Ovary (tissue), 9 donors: ENCODE results near the gene PARD3. TPM values are rescaled to one million over a fixed set of nuclear protein-coding genes. Genes with fewer than 3 reads are reported as not detected.
A peak's percentile ranks its signal among the peaks of the same experiment; 100 is the strongest.
"Not testable (repeated sequence)": the region's sequence is repeated elsewhere in the genome, so short reads cannot be mapped to it uniquely, and the experiment has no call there.

Experiments
- DNase-seq, 5 donors: peaks; one replicate each; pipeline ENCODE4 v3.0.0-alpha.2; 2019 to 2020
- H3K27ac ChIP-seq, 2 donors: fragments of 200-600 bp; one replicate each; pipeline versions ENCODE4 v1.5.1 to v1.8.0; 2019 to 2022
- H3K27me3 ChIP-seq: fragments of 200-600 bp; one replicate; pipeline ENCODE4 v1.8.0; 2022
- H3K36me3 ChIP-seq: fragments of 200-600 bp; sonication (generic); one replicate; pipeline ENCODE4 v1.5.1; 2019
- H3K4me1 ChIP-seq: one replicate; pipeline ENCODE4 v1.8.1; 2013; ENCODE audit warnings: mild to moderate bottlenecking, moderate library complexity; ENCODE audit not compliant: insufficient read depth
- H3K4me3 ChIP-seq: fragments of 200-600 bp; sonication (generic); one replicate; pipeline ENCODE4 v1.5.1; 2017
- H3K9me3 ChIP-seq, 2 donors: fragments of 200-600 bp in 1 of 2; sonication (generic) in 1 of 2; one replicate each; pipeline versions ENCODE4 v1.5.1 to v1.8.1; 2013 to 2019; ENCODE audit warnings: mild to moderate bottlenecking in 1 of 2, moderate library complexity in 1 of 2
- EP300 ChIP-seq: sonication (generic); formaldehyde crosslinking; IDR thresholded peaks from one replicate; pipeline ENCODE4 v1.6.1; 2017; ENCODE audit warnings: antibody characterized with exemption
- POLR2A ChIP-seq: fragments of 450-650 bp; IDR thresholded peaks from one replicate; pipeline ENCODE4 v1.6.1; 2017; ENCODE audit warnings: antibody characterized with exemption, mild to moderate bottlenecking, moderate library complexity
- WGBS, 3 donors: extraction: QIAGEN DNeasy Blood & Tissue Kit in 1 of 3; methylation state at CpG; one replicate each; pipeline versions ENCODE4 v1.1.5 to v1.1.7; 2013 to 2017; 5-methylcytosine and 5-hydroxymethylcytosine counted together
- intact Hi-C, 4 donors: fragments of 100-400 bp; cut with DNase I; formaldehyde crosslinking; loops; one replicate each; pipeline versions ENCODE4 v1.11.0 to v1.15.1; 2022 to 2023
- polyA plus RNA-seq, 2 donors: library from polyadenylated mRNA; stranded (reverse); fragments of 200-250 nt in 1 of 2; fragments of 350-450 nt in 1 of 2; fragmentation: Illumina TruSeq in 1 of 2; extraction: RNeasy Lipid Tissue Mini Kit (QIAGEN cat#74804) in 1 of 2; gene quantifications; one replicate each; pipeline ENCODE4 v1.2.3, GENCODE V29; 2013 to 2014
- total RNA-seq, 7 donors: library from RNA; depleted of rRNA in 2 of 7; stranded (reverse); fragments of >200 nt in 2 of 7; fragmentation: NEBNext Ultra II Directional in 3 of 7; extraction: Animal tissue kit (Norgen Biotek cat#: 25700) in 3 of 7; gene quantifications; one replicate each; pipeline versions ENCODE4 v1.1.0 to v1.2.4, GENCODE V29; 2016 to 2023
- TF ChIP-seq, protein P1 (sequence below), 3 donors: fragments of 450-650 bp in 2 of 3; fragments of 200-600 bp in 1 of 3; IDR thresholded peaks; one replicate each; pipeline versions ENCODE4 v1.5.1 to v1.8.0; 2016 to 2022; ENCODE audit warnings: antibody characterized with exemption in 3 of 3, mild to moderate bottlenecking in 1 of 3
- donor health status: DM: no; HTN: no; CAD: no; lungs with moderate emphysema.
- donor health status: DM: no; HTN: no; CAD: no.
- donor health status: Bipolar disorder and iron deficiency.
- donor health status: DM: yes; HTN: yes; CAD: no.
- donor health status: DM: no; HTN: no; CAD: no.
- donor health status: DM: yes; HTN: yes; CAD: no.

PARD3 gene
- total and polyA plus RNA-seq, 9 donors = 31.8 to 92.3 (median 67.1) TPM

DNA sequence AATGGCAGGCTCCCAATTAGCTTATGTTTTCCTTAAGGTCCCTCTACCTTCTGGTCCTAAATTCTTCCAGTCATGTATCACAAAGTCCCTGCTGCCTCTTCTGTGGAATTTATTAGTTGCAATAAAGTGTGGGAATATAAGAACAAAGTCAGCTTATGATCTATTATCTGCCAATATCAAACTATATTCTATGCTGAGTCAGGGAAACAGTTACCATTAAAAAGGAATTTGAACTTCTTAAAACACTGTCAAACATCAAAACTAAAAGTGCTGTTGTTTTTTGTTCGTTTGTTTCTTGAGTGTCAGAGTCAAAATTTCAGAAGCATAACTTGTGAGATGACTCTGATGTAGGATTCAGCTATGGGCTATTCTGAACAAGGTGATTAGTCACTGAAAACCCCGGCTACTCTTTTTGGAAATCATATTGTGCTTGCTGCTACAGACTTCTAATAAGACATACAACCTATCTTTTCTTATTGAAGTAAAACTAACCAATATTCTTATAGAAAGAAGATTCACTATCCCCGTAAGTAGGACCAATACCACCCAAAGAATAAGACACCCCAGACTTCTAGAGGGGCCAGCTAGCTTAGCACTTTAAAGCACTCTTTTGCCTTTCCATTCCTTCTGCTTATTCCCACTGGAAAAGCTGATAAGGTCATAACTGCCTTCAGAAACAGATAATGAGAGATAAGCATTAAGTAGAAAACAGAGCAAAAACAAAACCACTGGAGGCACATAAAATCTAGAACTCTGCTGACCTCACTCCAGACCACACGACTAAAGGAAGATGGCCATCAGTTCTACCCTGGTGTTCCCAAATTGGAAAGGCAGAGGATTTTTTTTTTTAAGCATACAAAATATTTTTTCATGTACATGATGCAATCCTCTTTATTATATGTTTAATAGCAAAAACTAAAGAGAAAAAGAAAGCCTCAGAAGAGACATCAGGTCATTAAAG lies 370.6 kb downstream of the PARD3 start:
- no peaks in the 10 kb centered on the region for H3K36me3 ChIP-seq
- no peak overlapping the region for H3K4me3 ChIP-seq
- WGBS, 3 donors = 53 to 67% (median 56%) methylated on average over 4 of the region's 4 CpGs
- intact Hi-C loops = no loop called here
- peaks cover 6% of the 10 kb centered on the region for H3K4me1 ChIP-seq
- no peak overlapping the region for H3K27ac ChIP-seq
- DNase-seq = no peak
- H3K27me3 ChIP-seq = no peaks in the 10 kb centered on the region
- TF ChIP-seq, protein P1, sequence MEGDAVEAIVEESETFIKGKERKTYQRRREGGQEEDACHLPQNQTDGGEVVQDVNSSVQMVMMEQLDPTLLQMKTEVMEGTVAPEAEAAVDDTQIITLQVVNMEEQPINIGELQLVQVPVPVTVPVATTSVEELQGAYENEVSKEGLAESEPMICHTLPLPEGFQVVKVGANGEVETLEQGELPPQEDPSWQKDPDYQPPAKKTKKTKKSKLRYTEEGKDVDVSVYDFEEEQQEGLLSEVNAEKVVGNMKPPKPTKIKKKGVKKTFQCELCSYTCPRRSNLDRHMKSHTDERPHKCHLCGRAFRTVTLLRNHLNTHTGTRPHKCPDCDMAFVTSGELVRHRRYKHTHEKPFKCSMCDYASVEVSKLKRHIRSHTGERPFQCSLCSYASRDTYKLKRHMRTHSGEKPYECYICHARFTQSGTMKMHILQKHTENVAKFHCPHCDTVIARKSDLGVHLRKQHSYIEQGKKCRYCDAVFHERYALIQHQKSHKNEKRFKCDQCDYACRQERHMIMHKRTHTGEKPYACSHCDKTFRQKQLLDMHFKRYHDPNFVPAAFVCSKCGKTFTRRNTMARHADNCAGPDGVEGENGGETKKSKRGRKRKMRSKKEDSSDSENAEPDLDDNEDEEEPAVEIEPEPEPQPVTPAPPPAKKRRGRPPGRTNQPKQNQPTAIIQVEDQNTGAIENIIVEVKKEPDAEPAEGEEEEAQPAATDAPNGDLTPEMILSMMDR (IDR thresholded peaks at IDR 0.05) = no peak
- no peak for TF ChIP-seq POLR2A
- TF ChIP-seq EP300 = no peak
- H3K9me3 ChIP-seq = no peaks in the 10 kb centered on the region

DNA sequence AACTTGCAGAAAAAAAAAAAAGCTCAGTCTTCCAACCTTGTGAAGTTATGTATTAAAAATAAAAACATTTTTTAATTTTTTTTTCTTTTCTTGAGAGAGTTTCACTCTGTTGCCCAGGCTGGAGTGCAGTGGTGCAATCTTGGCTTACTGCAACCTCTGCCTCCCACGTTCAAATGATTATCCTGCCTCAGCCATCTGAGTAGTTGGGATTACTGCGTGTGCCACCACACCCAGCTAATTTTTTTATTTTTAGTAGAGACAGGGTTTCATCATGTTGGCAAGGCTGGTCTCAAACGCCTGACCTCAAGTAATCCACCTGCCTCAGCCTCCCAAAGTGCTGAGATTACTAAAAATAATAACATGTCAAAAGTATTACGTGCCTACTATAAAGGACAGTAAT lies 375.7 kb downstream of the PARD3 start:
- DNase-seq = peak in 1 of 5 donors; percentile 41
- intact Hi-C loops, H3K9me3 ChIP-seq: not testable (repeated sequence)

DNA sequence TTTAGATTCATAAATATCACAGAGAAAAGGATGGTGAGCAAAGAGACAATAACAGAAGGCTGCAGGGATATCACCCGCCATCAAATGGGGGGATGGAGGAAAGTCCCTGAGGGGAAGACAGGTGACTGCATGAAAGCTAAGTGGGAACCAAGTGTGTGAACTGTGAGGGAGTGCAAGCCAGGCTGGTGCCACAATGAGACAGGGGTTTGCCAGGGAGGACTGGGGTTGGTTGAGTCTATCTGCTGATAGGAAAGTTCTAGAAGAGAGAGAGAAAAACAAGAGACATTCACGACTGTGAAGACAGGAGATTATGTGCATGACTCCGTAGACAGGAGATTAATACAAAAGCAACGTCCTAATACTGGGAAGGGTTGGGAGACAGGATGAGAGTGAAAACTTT lies 376.4 kb downstream of the PARD3 start:
- no peak overlapping the region for H3K27ac ChIP-seq
- no peak overlapping the region for H3K4me3 ChIP-seq
- peaks cover 10% of the 10 kb centered on the region for H3K4me1 ChIP-seq
- no peaks in the 10 kb centered on the region for H3K27me3 ChIP-seq
- intact Hi-C loops = no loop called here
- no peaks in the 10 kb centered on the region for H3K9me3 ChIP-seq
- DNase-seq = no peak
- 69 to 78% (median 74%) methylated on average over 4 of the region's 4 CpGs for WGBS, 3 donors
- no peaks in the 10 kb centered on the region for H3K36me3 ChIP-seq
- TF ChIP-seq EP300 (no peak), POLR2A (no peak)
- TF ChIP-seq, protein P1 (IDR thresholded peaks at IDR 0.05) = no peak

More for the DNA sequence above, 375.7 kb downstream of the PARD3 start:
- not testable (repeated sequence) for H3K4me3 ChIP-seq, H3K4me1 ChIP-seq, H3K36me3 ChIP-seq, H3K27me3 ChIP-seq, H3K27ac ChIP-seq
- WGBS, 3 donors = 41 to 46% (median 43%) methylated on average over 4 of the region's 4 CpGs

DNA sequence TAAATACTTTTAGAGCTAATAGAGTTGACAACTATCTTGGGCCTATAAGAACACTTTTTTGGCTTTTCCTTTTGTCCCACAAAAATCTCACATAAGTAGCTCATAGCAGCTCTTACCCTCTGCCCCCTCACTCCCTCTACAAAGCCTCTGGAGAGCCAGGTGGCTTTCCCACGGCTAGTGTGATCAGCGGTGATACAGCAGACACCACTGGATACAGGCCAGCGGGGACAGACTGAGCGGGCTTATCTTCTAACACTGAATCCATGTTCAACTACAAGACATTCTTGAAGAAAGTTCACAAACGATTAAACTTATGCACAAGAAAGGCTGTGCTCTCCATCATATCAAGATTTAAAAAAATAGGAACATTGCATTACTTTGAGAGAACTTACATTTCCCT lies 377.2 kb downstream of the PARD3 start:
- H3K4me3 ChIP-seq = no peak overlapping the region
- DNase-seq = peak in 1 of 5 donors; percentile 44
- no peak for TF ChIP-seq EP300
- no peak for TF ChIP-seq POLR2A
- TF ChIP-seq, protein P1 (IDR thresholded peaks at IDR 0.05) = no peak
- intact Hi-C loops = no loop called here
- H3K9me3 ChIP-seq = no peaks in the 10 kb centered on the region
- no peaks in the 10 kb centered on the region for H3K36me3 ChIP-seq
- H3K4me1 ChIP-seq = peaks cover 10% of the 10 kb centered on the region
- H3K27ac ChIP-seq = no peak overlapping the region
- WGBS, 3 donors = 27 to 47% (median 43%) methylated on average over 5 of the region's 5 CpGs
- H3K27me3 ChIP-seq = no peaks in the 10 kb centered on the region

DNA sequence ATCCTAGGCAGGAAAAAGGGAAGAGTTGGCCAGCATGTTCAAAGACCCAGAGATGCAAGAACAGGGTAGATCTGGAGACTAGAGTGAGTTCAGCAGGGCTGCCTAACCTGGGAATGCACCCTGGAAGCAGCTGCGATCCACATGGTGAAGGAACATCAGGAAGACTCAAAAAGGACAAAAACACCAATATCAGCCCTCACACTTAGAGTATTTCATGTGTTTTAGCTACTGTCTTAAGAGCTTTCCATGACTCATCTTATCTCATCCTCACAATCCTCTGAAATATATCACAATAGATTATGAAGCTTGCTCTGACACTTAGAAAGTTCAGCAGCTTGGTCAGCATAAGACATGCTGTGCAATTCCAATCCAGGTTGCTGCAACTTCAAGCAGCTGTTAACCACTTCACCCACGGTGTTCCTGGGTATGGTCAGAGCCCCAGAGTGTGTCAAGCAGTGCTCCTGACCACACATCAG lies 380.9 kb downstream of the PARD3 start:
- TF ChIP-seq, protein P1 (IDR thresholded peaks at IDR 0.05) = no peak
- TF ChIP-seq POLR2A = no peak
- TF ChIP-seq EP300 = no peak
- H3K36me3 ChIP-seq = no peaks in the 10 kb centered on the region
- 34 to 46% (median 35%) methylated on average over 2 of the region's 2 CpGs for WGBS, 3 donors
- intact Hi-C loops = no loop called here
- H3K27ac ChIP-seq = no peak overlapping the region
- no peak overlapping the region for H3K4me3 ChIP-seq
- DNase-seq = no peak
- no peaks in the 10 kb centered on the region for H3K9me3 ChIP-seq
- H3K4me1 ChIP-seq = peaks cover 10% of the 10 kb centered on the region
- no peaks in the 10 kb centered on the region for H3K27me3 ChIP-seq
